ENCODE measurements around the gene ARPC1A.
A peak's percentile ranks its signal among the peaks of the same experiment; 100 is the strongest.
"Not testable (repeated sequence)": the region's sequence is repeated elsewhere in the genome, so short reads cannot be mapped to it uniquely, and the experiment has no call there.

Gene ARPC1A

GRCh38 chr7:99325592-99326407 lies at the start of gene ARPC1A:
Gene ARPC1A, plus strand, starts transcription at chr7:99325898. Its CDS starts 7,456 bp downstream, at chr7:99333354.
- Histone ChIP-seq H3K4me2 (ENCODE audit: low read length) (peak within 1 kb of the TSS; percentile 56), H2AFZ (peak within 1 kb of the TSS; percentile 99), H3K27me3 (ENCODE audit: control insufficient read depth, insufficient read depth, low read length) (no peaks in the 10 kb centered on the region), H3K9me3 (ENCODE audit: control insufficient read depth, low read length) (no peaks in the 10 kb centered on the region), H3K36me3 (ENCODE audit: control insufficient read depth, insufficient read depth, low read length) (no peaks in the 10 kb centered on the region), H3K4me3 (ENCODE audit: low read depth, low read length) (peak within 1 kb of the TSS; percentile 98), H3K27ac (peak within 1 kb of the TSS; percentile 67), H3K9ac (peak within 1 kb of the TSS; percentile 86), H3K79me2 (peaks cover 32% of the 10 kb centered on the region), H3K4me1 (peaks cover 14% of the 10 kb centered on the region)
- peak; percentile 18 for TF ChIP-seq CTCF (IDR thresholded peaks at IDR 0.05)

- Histone ChIP-seq H3K9me3 (ENCODE audit: control insufficient read depth, low read length) (no peaks in the 10 kb centered on the region), H2AFZ (no peak overlapping the region), H3K4me3 (ENCODE audit: low read depth, low read length) (no peak overlapping the region), H3K79me2 (no peaks in the 10 kb centered on the region), H3K4me1 (no peaks in the 10 kb centered on the region), H3K4me2 (ENCODE audit: low read length) (no peak overlapping the region), H3K9ac (no peak overlapping the region), H3K27ac (no peak overlapping the region), H3K27me3 (ENCODE audit: control insufficient read depth, insufficient read depth, low read length) (no peaks in the 10 kb centered on the region), H3K36me3 (ENCODE audit: control insufficient read depth, insufficient read depth, low read length) (no peaks in the 10 kb centered on the region)
- no peak for TF ChIP-seq CTCF (IDR thresholded peaks at IDR 0.05)
These were observed 47.5 kb upstream of the ARPC1A start for GRCh38 chr7:99278180-99278579.

DNA sequence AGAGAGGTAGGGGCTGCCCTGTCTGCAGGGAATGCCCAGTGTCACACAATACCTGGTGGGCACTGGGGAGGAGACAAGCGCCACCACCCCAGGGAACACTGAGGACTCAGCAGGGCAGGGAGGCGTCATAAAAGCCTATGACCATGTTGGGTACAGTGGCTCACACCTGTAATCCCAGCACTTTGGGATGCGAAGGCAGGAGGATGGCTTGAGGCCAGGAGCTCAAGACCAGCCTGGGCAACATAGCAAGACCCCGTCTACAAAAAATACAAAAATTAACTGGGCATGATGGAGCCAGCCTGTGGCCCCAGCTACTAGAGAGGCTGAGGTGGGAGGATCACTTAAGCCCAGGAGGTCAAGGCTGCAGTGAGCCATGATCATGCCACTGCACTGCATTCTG lies 41.5 kb upstream of the ARPC1A start:
- not testable (repeated sequence) for H2AFZ ChIP-seq; H3K4me2 ChIP-seq (ENCODE audit: low read length); H3K9me3 ChIP-seq (ENCODE audit: control insufficient read depth, low read length); H3K9ac ChIP-seq; H3K27me3 ChIP-seq (ENCODE audit: control insufficient read depth, insufficient read depth, low read length); H3K4me1 ChIP-seq; H3K79me2 ChIP-seq; H3K27ac ChIP-seq; H3K36me3 ChIP-seq (ENCODE audit: control insufficient read depth, insufficient read depth, low read length); H3K4me3 ChIP-seq (ENCODE audit: low read depth, low read length)

- Histone ChIP-seq H3K9ac (no peak overlapping the region), H3K9me3 (ENCODE audit: control insufficient read depth, low read length) (no peaks in the 10 kb centered on the region), H3K4me3 (ENCODE audit: low read depth, low read length) (no peak overlapping the region), H3K4me2 (ENCODE audit: low read length) (no peak overlapping the region), H2AFZ (no peak overlapping the region), H3K79me2 (no peaks in the 10 kb centered on the region), H3K4me1 (no peaks in the 10 kb centered on the region), H3K36me3 (ENCODE audit: control insufficient read depth, insufficient read depth, low read length) (no peaks in the 10 kb centered on the region), H3K27ac (no peak overlapping the region), H3K27me3 (ENCODE audit: control insufficient read depth, insufficient read depth, low read length) (no peaks in the 10 kb centered on the region)
- TF ChIP-seq CTCF (IDR thresholded peaks at IDR 0.05): no peak
These were observed 37.7 kb upstream of the ARPC1A start for GRCh38 chr7:99287779-99288534.

DNA sequence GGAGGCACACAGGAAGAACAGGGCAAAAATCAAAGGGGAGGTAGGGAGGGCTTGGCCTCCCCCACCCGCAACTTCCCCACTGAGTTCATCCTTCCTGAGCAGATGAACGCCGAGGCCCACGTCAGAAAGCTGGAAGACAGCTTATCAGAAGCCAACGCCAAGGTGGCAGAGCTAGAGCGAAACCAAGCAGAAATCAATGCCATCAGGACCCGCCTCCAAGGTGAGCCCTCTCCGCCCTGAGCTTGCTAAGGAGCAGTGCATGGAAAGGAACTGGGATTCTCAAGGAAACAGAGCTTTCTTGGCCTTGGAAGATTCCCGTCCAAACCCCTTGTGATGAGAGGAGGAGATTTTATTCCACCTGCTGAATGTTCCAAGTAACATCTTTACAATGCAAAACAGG lies 36.5 kb upstream of the ARPC1A start:
- no peak for TF ChIP-seq CTCF (IDR thresholded peaks at IDR 0.05)
- Histone ChIP-seq H3K4me1 (no peaks in the 10 kb centered on the region), H2AFZ (no peak overlapping the region), H3K27ac (no peak overlapping the region), H3K4me2 (ENCODE audit: low read length) (no peak overlapping the region), H3K27me3 (ENCODE audit: control insufficient read depth, insufficient read depth, low read length) (no peaks in the 10 kb centered on the region), H3K4me3 (ENCODE audit: low read depth, low read length) (no peak overlapping the region), H3K9me3 (ENCODE audit: control insufficient read depth, low read length) (no peaks in the 10 kb centered on the region), H3K9ac (no peak overlapping the region), H3K36me3 (ENCODE audit: control insufficient read depth, insufficient read depth, low read length) (no peaks in the 10 kb centered on the region), H3K79me2 (no peaks in the 10 kb centered on the region)

- not testable (repeated sequence) for H3K9me3 ChIP-seq (ENCODE audit: control insufficient read depth, low read length); H2AFZ ChIP-seq; H3K4me2 ChIP-seq (ENCODE audit: low read length); H3K79me2 ChIP-seq; H3K9ac ChIP-seq; H3K4me3 ChIP-seq (ENCODE audit: low read depth, low read length); H3K4me1 ChIP-seq; H3K36me3 ChIP-seq (ENCODE audit: control insufficient read depth, insufficient read depth, low read length); H3K27ac ChIP-seq; H3K27me3 ChIP-seq (ENCODE audit: control insufficient read depth, insufficient read depth, low read length)
These were observed 35.5 kb upstream of the ARPC1A start for GRCh38 chr7:99290148-99290547.

All from parathyroid adenoma (tissue), 2 donors.